Keratinocyte (primary cell): ENCODE results near the gene MME.

Source experiments
- EZH2 ChIP-seq: IDR thresholded peaks from one replicate; pipeline ENCODE4 v1.6.1; 2012; ENCODE audit warnings: inconsistent platforms, mild to moderate bottlenecking, low read length, moderate library complexity
- TF ChIP-seq, protein P1 (sequence below), 3 experiments: IDR thresholded peaks in 1 of 3; conservative IDR thresholded peaks in 1 of 3; optimal IDR thresholded peaks in 1 of 3; 2 replicates in 2 of 3; 3 replicates in 1 of 3; pipeline versions ENCODE3 to v1.5.1; 2011; ENCODE audit warnings: low read length in 3 of 3, mild to moderate bottlenecking in 3 of 3, moderate library complexity in 2 of 3, control low read depth in 1 of 3, inconsistent platforms in 1 of 3; ENCODE audit not compliant: insufficient read depth in 2 of 3; ENCODE audit errors: extremely low read depth in 1 of 3

DNA sequence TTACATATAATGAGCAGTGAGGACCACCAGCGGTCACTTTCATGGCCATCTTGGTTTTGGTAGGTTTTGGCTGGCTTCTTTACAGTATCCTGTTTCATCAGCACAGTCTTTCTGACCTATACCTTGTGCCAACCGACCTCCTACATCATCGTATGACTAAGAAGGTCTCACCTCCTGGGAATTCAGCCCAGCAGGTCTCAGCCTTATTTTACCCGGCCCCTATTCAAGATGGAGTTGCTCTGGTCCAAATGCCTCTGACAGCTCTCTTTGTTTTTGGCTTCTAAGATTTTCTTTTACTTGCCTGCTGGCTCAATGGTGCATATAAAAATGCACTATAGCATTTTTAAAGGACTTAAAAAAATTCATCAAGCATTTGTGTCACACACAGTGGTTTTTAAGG lies 3.2 kb upstream of the MME start:
- TF ChIP-seq, protein P1, sequence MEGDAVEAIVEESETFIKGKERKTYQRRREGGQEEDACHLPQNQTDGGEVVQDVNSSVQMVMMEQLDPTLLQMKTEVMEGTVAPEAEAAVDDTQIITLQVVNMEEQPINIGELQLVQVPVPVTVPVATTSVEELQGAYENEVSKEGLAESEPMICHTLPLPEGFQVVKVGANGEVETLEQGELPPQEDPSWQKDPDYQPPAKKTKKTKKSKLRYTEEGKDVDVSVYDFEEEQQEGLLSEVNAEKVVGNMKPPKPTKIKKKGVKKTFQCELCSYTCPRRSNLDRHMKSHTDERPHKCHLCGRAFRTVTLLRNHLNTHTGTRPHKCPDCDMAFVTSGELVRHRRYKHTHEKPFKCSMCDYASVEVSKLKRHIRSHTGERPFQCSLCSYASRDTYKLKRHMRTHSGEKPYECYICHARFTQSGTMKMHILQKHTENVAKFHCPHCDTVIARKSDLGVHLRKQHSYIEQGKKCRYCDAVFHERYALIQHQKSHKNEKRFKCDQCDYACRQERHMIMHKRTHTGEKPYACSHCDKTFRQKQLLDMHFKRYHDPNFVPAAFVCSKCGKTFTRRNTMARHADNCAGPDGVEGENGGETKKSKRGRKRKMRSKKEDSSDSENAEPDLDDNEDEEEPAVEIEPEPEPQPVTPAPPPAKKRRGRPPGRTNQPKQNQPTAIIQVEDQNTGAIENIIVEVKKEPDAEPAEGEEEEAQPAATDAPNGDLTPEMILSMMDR (optimal IDR thresholded peaks at IDR 0.05 in 1 of 3, IDR thresholded peaks at IDR 0.05 in 1 of 3, conservative IDR thresholded peaks at IDR 0.05 in 1 of 3; ENCODE audit: extremely low read depth in 1 of 3, insufficient read depth in 2 of 3, low read length in 3 of 3) = no peak
- TF ChIP-seq EZH2 = no peak
